HFFc6 (cell line): ENCODE results near the gene CDH13. TPM values are rescaled to one million over a fixed set of nuclear protein-coding genes. Genes with fewer than 3 reads are reported as not detected.

ENCODE experiments used
- DNase-seq: peaks from one replicate; pipeline ENCODE4 v3.0.0-alpha.2; 2018
- H3K27ac Mint-ChIP-seq: 2 replicates; pipeline ENCODE4 v1.8.0; 2020; ENCODE audit warnings: mild to moderate bottlenecking, mixed read lengths
- H3K27me3 Mint-ChIP-seq: 2 replicates; pipeline ENCODE4 v1.8.0; 2021; ENCODE audit warnings: mild to moderate bottlenecking, moderate library complexity, mixed read lengths; ENCODE audit not compliant: insufficient read depth
- H3K36me3 Mint-ChIP-seq: 2 replicates; pipeline ENCODE4 v1.8.0; 2021; ENCODE audit warnings: low read depth, mixed read lengths
- H3K4me1 Mint-ChIP-seq: 2 replicates; pipeline ENCODE4 v1.8.0; 2020; ENCODE audit warnings: low read depth, mixed read lengths
- H3K4me3 Mint-ChIP-seq: 2 replicates; pipeline ENCODE4 v1.8.0; 2020; ENCODE audit warnings: mild to moderate bottlenecking, moderate library complexity, mixed read lengths
- H3K9me3 Mint-ChIP-seq: 2 replicates; pipeline ENCODE4 v1.8.0; 2020; ENCODE audit warnings: mild to moderate bottlenecking, mixed read lengths
- CTCF ChIP-seq: fragments of 200-600 bp; sonication (generic); IDR thresholded peaks from 2 replicates; pipeline ENCODE4 v1.5.0; 2021; ENCODE audit warnings: antibody characterized with exemption, mild to moderate bottlenecking
- total RNA-seq, 6 experiments: library from RNA; stranded (reverse); fragmentation: NEBNext Ultra II Directional; extraction: Animal tissue kit (Norgen Biotek cat#: 25700); gene quantifications; 2 replicates in 1 of 6; 3 replicates in 5 of 6; pipeline ENCODE4 v1.2.3, GENCODE V29; 2021

CDH13 gene
- total RNA-seq, 6 experiments from 2014 or later, result 3.6 to 14.7 (median 4.7) TPM

GRCh38 chr16:83744441-83744981 is 1117.7 kb downstream of the CDH13 start:
- no peak for TF ChIP-seq CTCF
- no peak overlapping the region for H3K27ac Mint-ChIP-seq
- no peak overlapping the region for H3K4me3 Mint-ChIP-seq
- peaks cover 27% of the 10 kb centered on the region; the same call in 1 of the 2 replicates for H3K9me3 Mint-ChIP-seq
- H3K27me3 Mint-ChIP-seq, result no peaks in the 10 kb centered on the region
- no peaks in the 10 kb centered on the region for H3K36me3 Mint-ChIP-seq
- no peak for DNase-seq
- no peaks in the 10 kb centered on the region for H3K4me1 Mint-ChIP-seq

DNA sequence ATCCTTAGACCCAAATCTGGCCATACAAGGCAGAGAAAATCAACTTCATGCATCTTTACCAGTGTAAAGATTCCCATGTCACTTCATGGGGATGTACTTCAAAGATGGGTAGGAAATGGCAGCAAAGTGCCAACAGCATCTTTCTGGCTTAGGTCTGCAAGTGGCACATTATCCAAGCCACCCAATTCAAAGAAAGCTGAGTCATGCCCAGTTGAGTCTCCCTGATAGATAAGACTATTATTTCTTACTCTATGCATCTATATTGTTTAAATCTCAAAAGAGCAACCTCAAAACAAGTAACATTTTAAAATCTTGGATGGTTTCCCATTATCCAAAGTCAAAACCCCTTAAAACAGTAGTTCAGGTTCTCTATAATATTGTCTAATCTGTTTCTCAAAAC is 1119.8 kb downstream of the CDH13 start:
- Mint-ChIP-seq H3K36me3 (peaks cover 4% of the 10 kb centered on the region; the same call in 1 of the 2 replicates), H3K4me1 (no peaks in the 10 kb centered on the region), H3K9me3 (peaks cover 42% of the 10 kb centered on the region), H3K27ac (no peak overlapping the region), H3K27me3 (0 out of 2 replicates have a peak, but pooled peaks cover 2% of the 10 kb centered on the region), H3K4me3 (no peak overlapping the region)
- no peak for TF ChIP-seq CTCF
- DNase-seq, result no peak

DNA sequence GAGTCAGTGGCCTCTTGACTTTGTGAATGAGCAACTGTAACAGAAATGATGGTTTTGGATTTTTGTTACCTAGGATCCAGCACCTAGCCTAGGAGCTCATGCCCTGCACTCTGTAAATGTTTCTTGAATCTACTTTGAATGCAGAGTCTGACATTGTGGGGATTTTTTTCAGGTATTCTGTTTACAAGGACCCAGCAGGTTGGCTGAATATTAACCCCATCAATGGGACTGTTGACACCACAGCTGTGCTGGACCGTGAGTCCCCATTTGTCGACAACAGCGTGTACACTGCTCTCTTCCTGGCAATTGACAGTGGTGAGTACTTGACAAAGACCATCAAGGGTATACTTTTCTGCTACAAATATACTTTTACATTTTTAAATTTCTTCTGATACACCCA is 1121.2 kb downstream of the CDH13 start:
- peaks cover 4% of the 10 kb centered on the region; the same call in 1 of the 2 replicates for H3K36me3 Mint-ChIP-seq
- H3K4me3 Mint-ChIP-seq, result no peak overlapping the region
- no peak for DNase-seq
- peaks cover 37% of the 10 kb centered on the region for H3K9me3 Mint-ChIP-seq
- H3K27me3 Mint-ChIP-seq, result peaks cover 4% of the 10 kb centered on the region; the same call in 1 of the 2 replicates
- no peak for TF ChIP-seq CTCF
- no peak overlapping the region for H3K27ac Mint-ChIP-seq
- no peaks in the 10 kb centered on the region for H3K4me1 Mint-ChIP-seq

- Mint-ChIP-seq H3K9me3 (peaks cover 54% of the 10 kb centered on the region), H3K4me3 (no peak overlapping the region), H3K27ac (no peak overlapping the region), H3K36me3 (peaks cover 6% of the 10 kb centered on the region; the same call in 1 of the 2 replicates), H3K4me1 (no peaks in the 10 kb centered on the region), H3K27me3 (peaks cover 2% of the 10 kb centered on the region; the same call in 1 of the 2 replicates)
- TF ChIP-seq CTCF, result no peak
- no peak for DNase-seq
Observed at GRCh38 chr16:83755391-83755790, 1128.6 kb downstream of the CDH13 start.

- no peak overlapping the region for H3K4me3 Mint-ChIP-seq
- H3K27ac Mint-ChIP-seq, result no peak overlapping the region
- no peaks in the 10 kb centered on the region for H3K27me3 Mint-ChIP-seq
- DNase-seq, result no peak
- H3K4me1 Mint-ChIP-seq, result no peaks in the 10 kb centered on the region
- peaks cover 15% of the 10 kb centered on the region; the same call in 1 of the 2 replicates for H3K9me3 Mint-ChIP-seq
- H3K36me3 Mint-ChIP-seq, result no peaks in the 10 kb centered on the region
- no peak for TF ChIP-seq CTCF
Observed at GRCh38 chr16:83762141-83762991, 1135.6 kb downstream of the CDH13 start.
